Ovary (tissue), 9 donors: ENCODE data around the gene CFB. TPM values are rescaled to one million over a fixed set of nuclear protein-coding genes. Genes with fewer than 3 reads are reported as not detected.
A peak's percentile ranks its signal among the peaks of the same experiment; 100 is the strongest.

Experiments used
- DNase-seq, 5 donors: peaks; one replicate each; pipeline ENCODE4 v3.0.0-alpha.2; 2019 to 2020
- H3K27ac ChIP-seq, 2 donors: fragments of 200-600 bp; one replicate each; pipeline versions ENCODE4 v1.5.1 to v1.8.0; 2019 to 2022
- H3K27me3 ChIP-seq: fragments of 200-600 bp; one replicate; pipeline ENCODE4 v1.8.0; 2022
- H3K36me3 ChIP-seq: fragments of 200-600 bp; sonication (generic); one replicate; pipeline ENCODE4 v1.5.1; 2019
- H3K4me1 ChIP-seq: one replicate; pipeline ENCODE4 v1.8.1; 2013; ENCODE audit warnings: mild to moderate bottlenecking, moderate library complexity; ENCODE audit not compliant: insufficient read depth
- H3K4me3 ChIP-seq: fragments of 200-600 bp; sonication (generic); one replicate; pipeline ENCODE4 v1.5.1; 2017
- H3K9me3 ChIP-seq, 2 donors: fragments of 200-600 bp in 1 of 2; sonication (generic) in 1 of 2; one replicate each; pipeline versions ENCODE4 v1.5.1 to v1.8.1; 2013 to 2019; ENCODE audit warnings: mild to moderate bottlenecking in 1 of 2, moderate library complexity in 1 of 2
- CTCF ChIP-seq, 3 donors: fragments of 450-650 bp in 2 of 3; fragments of 200-600 bp in 1 of 3; IDR thresholded peaks; one replicate each; pipeline versions ENCODE4 v1.5.1 to v1.8.0; 2016 to 2022; ENCODE audit warnings: antibody characterized with exemption in 3 of 3, mild to moderate bottlenecking in 1 of 3
- EP300 ChIP-seq: sonication (generic); formaldehyde crosslinking; IDR thresholded peaks from one replicate; pipeline ENCODE4 v1.6.1; 2017; ENCODE audit warnings: antibody characterized with exemption
- POLR2A ChIP-seq: fragments of 450-650 bp; IDR thresholded peaks from one replicate; pipeline ENCODE4 v1.6.1; 2017; ENCODE audit warnings: antibody characterized with exemption, mild to moderate bottlenecking, moderate library complexity
- WGBS, 3 donors: extraction: QIAGEN DNeasy Blood & Tissue Kit in 1 of 3; methylation state at CpG; one replicate each; pipeline versions ENCODE4 v1.1.5 to v1.1.7; 2013 to 2017; 5-methylcytosine and 5-hydroxymethylcytosine counted together
- intact Hi-C, 4 donors: fragments of 100-400 bp; cut with DNase I; formaldehyde crosslinking; loops; one replicate each; pipeline versions ENCODE4 v1.11.0 to v1.15.1; 2022 to 2023
- polyA plus RNA-seq, 2 donors: library from polyadenylated mRNA; stranded (reverse); fragments of 200-250 nt in 1 of 2; fragments of 350-450 nt in 1 of 2; fragmentation: Illumina TruSeq in 1 of 2; extraction: RNeasy Lipid Tissue Mini Kit (QIAGEN cat#74804) in 1 of 2; gene quantifications; one replicate each; pipeline ENCODE4 v1.2.3, GENCODE V29; 2013 to 2014
- total RNA-seq, 7 donors: library from RNA; depleted of rRNA in 2 of 7; stranded (reverse); fragments of >200 nt in 2 of 7; fragmentation: NEBNext Ultra II Directional in 3 of 7; extraction: Animal tissue kit (Norgen Biotek cat#: 25700) in 3 of 7; gene quantifications; one replicate each; pipeline versions ENCODE4 v1.1.0 to v1.2.4, GENCODE V29; 2016 to 2023
- donor health status: DM: no; HTN: no; CAD: no; lungs with moderate emphysema.
- donor health status: DM: no; HTN: no; CAD: no.
- donor health status: Bipolar disorder and iron deficiency.
- donor health status: DM: yes; HTN: yes; CAD: no.
- donor health status: DM: no; HTN: no; CAD: no.
- donor health status: DM: yes; HTN: yes; CAD: no.

CFB gene
- total and polyA plus RNA-seq, 9 donors: 11.3 to 231 (median 20.8) TPM

- 14 to 24% (median 18%) methylated on average over 24 to 29 of the region's 29 CpGs for WGBS, 3 donors
Measured at GRCh38 chr6:31900917-31901414, 44.9 kb upstream of the CFB start.

GRCh38 chr6:31901415-31901952 is 44.4 kb upstream of the CFB start:
- Histone ChIP-seq H3K9me3 (no peaks in the 10 kb centered on the region), H3K36me3 (no peaks in the 10 kb centered on the region), H3K4me1 (peaks cover 8% of the 10 kb centered on the region), H3K4me3 (peak overlapping the region; percentile 61), H3K27ac (peak overlapping the region; percentile 43 to 66), H3K27me3 (no peaks in the 10 kb centered on the region)
- WGBS, 3 donors: 1 to 2% (median 2%) methylated on average over 34 to 45 of the region's 45 CpGs
- intact Hi-C loops: loop anchor here in 3 of 4 donors (10.0 kb wide), 2 partner anchors 53 to 213 kb away; partner anchors contain the start of genes NELFE (in 2 of the 3) and SKIC2 (in 2 of the 3)
- peak in 3 of 5 donors; percentile 76 to 81 (median 77) for DNase-seq
- TF ChIP-seq CTCF (IDR thresholded peaks at IDR 0.05) (no peak), EP300 (no peak), POLR2A (no peak)

More at GRCh38 chr6:31900917-31901414, 44.9 kb upstream of the CFB start:
- H3K27me3 ChIP-seq: no peaks in the 10 kb centered on the region
- no peaks in the 10 kb centered on the region for H3K36me3 ChIP-seq
- intact Hi-C loops: loop anchor here in 3 of 4 donors (10.0 kb wide), 2 partner anchors 54 to 214 kb away; partner anchors contain the start of genes NELFE (in 2 of the 3) and SKIC2 (in 2 of the 3)
- no peak for DNase-seq
- H3K4me1 ChIP-seq: peaks cover 8% of the 10 kb centered on the region
- TF ChIP-seq POLR2A (no peak), EP300 (no peak)
- no peaks in the 10 kb centered on the region for H3K9me3 ChIP-seq
- H3K4me3 ChIP-seq: peak overlapping the region; percentile 61
- peak overlapping the region; percentile 23 to 66 for H3K27ac ChIP-seq

- Histone ChIP-seq H3K4me1 (peaks cover 8% of the 10 kb centered on the region), H3K36me3 (no peaks in the 10 kb centered on the region), H3K27me3 (no peaks in the 10 kb centered on the region), H3K27ac (peak within 1 kb of the TSS; percentile 43 to 66), H3K4me3 (peak within 1 kb of the TSS; percentile 61), H3K9me3 (no peaks in the 10 kb centered on the region)
- peak in 2 of 3 donors; percentile 5 to 13 for TF ChIP-seq CTCF (IDR thresholded peaks at IDR 0.05)
- TF ChIP-seq EP300: no peak
- TF ChIP-seq POLR2A: peak; percentile 64
- peak; percentile 96 to 97 (median 96) for DNase-seq
- intact Hi-C loops: loop anchor here in 3 of 4 donors (10.0 kb wide), 2 partner anchors 53 to 213 kb away; partner anchors contain the start of genes NELFE (in 2 of the 3) and SKIC2 (in 2 of the 3)
- WGBS, 3 donors: 0 to 1% (median 0%) methylated on average over 40 to 77 of the region's 77 CpGs
Measured at GRCh38 chr6:31901953-31902643, 43.8 kb upstream of the CFB start, which contains the start of gene ZBTB12. TSS of gene ZBTB12 (minus strand) at chr6:31902086. CDS start at chr6:31901305, 781 bp downstream.

- Histone ChIP-seq H3K4me3 (no peak overlapping the region), H3K36me3 (no peaks in the 10 kb centered on the region), H3K27ac (peak overlapping the region in 1 of 2 donors; percentile 66), H3K9me3 (no peaks in the 10 kb centered on the region), H3K4me1 (peaks cover 6% of the 10 kb centered on the region), H3K27me3 (no peaks in the 10 kb centered on the region)
- intact Hi-C loops: loop anchor here in 3 of 4 donors (10.0 kb wide), 2 partner anchors 51 to 211 kb away; partner anchors contain the start of genes NELFE (in 2 of the 3) and SKIC2 (in 2 of the 3)
- DNase-seq: no peak
- 17 to 27% (median 22%) methylated on average over 3 of the region's 3 CpGs for WGBS, 3 donors
- TF ChIP-seq CTCF (IDR thresholded peaks at IDR 0.05): no peak
- no peak for TF ChIP-seq EP300
- no peak for TF ChIP-seq POLR2A
Measured at GRCh38 chr6:31903957-31904356, 41.9 kb upstream of the CFB start.
